GM20000 (cell line): Measurements from ENCODE around the gene SLIT2.

Experiments
- DNase-seq: peaks from one replicate; pipeline ENCODE4 v3.0.0; 2012; ENCODE audit warnings: low spot score
- CTCF ChIP-seq: IDR thresholded peaks from 2 replicates; pipeline ENCODE4 v1.5.1; 2012; ENCODE audit warnings: mild to moderate bottlenecking, control low read depth; ENCODE audit errors: extremely low read depth, missing control alignments

SLIT2 gene

GRCh38 chr4:20251796-20252655 lies at the start of gene SLIT2:
SLIT2 (plus strand) TSS chr4:20251905; CDS start chr4:20253816, 1,911 bp downstream.
- peak; percentile 82 for DNase-seq
- TF ChIP-seq CTCF, result no peak

DNA sequence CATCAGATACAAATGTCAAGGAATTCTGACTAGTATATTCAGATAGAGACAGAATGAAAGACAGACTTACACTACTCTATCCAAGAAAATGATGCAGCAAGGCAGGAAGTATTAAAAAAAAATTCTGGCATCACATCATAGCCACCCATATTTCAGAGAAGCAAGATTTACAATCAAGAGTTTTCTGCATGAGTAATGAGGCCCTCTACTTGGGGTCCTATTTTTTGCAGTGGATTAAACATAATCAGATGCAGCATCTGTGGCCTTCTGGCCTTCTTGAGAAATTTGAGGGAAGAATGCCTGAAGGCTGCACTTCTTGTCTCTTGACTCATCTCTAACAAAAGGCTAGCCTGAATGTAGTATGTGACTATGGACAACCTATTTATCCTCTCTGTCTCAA lies 48.2 kb upstream of the SLIT2 start:
- no peak for DNase-seq
- no peak for TF ChIP-seq CTCF

GRCh38 chr4:20217521-20217920 lies 34.2 kb upstream of the SLIT2 start:
- no peak for DNase-seq
- TF ChIP-seq CTCF, result no peak

GRCh38 chr4:20217951-20218350 lies 33.8 kb upstream of the SLIT2 start:
- TF ChIP-seq CTCF, result no peak
- no peak for DNase-seq

DNA sequence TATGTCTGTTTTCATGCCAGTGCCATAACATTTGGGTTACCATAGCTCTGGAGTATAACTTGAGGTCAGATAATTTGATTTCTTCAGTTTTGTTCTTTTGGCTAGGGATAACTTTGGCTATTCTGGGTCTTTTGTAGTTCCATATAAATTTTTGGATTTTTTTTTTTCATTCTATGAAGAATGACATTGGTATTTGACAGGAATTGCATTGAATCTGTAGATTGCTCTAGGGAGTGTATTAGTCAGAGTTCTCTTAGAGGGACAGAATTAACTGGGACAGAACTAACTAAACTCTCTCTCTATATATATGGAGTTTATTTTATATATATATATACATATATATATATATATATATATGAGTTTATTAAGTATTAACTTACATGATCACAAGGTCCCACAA lies 32.2 kb upstream of the SLIT2 start:
- no peak for TF ChIP-seq CTCF

GRCh38 chr4:20237894-20238537 lies 13.7 kb upstream of the SLIT2 start:
- no peak for DNase-seq
- TF ChIP-seq CTCF, result no peak

More for the DNA sequence above, 32.2 kb upstream of the SLIT2 start:
- no peak for DNase-seq

GRCh38 chr4:20248155-20248558 lies 3.5 kb upstream of the SLIT2 start:
- TF ChIP-seq CTCF, result no peak
- DNase-seq, result peak; percentile 34
